Activated CD4-positive, alpha-beta T cell treated with anti-CD3 and anti-CD28 coated beads, Interleukin-10, Interleukin-2, amounts not matched to agents 100 ng/mL and 50 ng/mL, durations not matched to agents 16 hours and 8 hours (primary cell): ENCODE data around the gene SP8.
"Not testable (repeated sequence)": the region's sequence is repeated elsewhere in the genome, so short reads cannot be mapped to it uniquely, and the experiment has no call there.

Experiments used
- DNase-seq: peaks from one replicate; pipeline ENCODE4 v3.0.0-alpha.2; 2020

The SP8 gene

GRCh38 chr7:20786779-20787659 is at the start of gene SP8:
SP8 (minus strand) TSS chr7:20786886; CDS start chr7:20786798, 88 bp downstream.
- peak; percentile 34 for DNase-seq

DNA sequence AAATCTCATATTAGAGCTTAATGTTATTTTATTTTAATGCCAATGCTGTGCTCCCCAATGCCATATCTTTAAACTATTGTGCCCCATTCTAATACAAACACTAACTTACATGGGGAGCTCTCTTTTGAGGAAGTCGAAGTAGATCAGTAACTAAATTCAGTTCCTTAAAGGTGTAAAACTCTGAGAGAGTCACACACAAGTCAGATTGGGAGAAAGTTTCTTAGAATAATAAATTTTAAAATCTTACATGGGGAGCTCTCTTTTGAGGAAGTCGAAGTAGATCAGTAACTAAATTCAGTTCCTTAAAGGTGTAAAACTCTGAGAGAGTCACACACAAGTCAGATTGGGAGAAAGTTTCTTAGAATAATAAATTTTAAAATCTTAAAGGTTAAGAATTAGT is 49.7 kb upstream of the SP8 start:
- DNase-seq, result not testable (repeated sequence)

DNA sequence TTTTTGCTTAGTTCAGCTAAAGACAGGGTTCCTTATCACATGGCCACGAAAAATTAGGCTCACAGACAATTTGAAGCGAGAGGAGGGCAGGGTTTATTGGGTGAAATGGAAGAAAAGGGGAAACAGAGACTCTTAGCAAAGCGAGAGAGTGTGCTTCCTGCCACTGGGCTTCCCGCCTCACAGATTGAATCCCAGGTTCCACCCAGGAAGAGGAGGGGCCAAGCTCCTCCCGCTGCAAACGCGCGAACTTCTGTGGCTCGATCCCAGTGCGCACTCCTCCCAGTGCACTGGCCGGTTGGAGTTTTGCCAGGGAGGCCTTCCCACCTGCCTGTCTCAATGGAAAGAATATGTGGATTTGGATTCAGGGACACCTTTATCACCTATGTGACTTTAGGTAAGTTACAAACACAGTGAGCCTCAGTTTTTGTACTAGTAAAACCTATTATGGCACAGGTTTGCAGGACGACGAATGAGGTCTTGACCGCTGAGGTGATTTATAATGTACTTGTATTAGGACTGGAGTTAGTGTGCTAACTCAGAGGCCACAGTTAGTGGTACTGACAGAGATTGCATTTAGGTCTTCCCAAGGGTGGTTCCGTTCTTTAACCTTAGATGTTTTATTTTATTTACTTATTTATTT is 48.5 kb upstream of the SP8 start:
- no peak for DNase-seq

GRCh38 chr7:20834656-20835055 is 48.0 kb upstream of the SP8 start:
- no peak for DNase-seq

GRCh38 chr7:20831956-20832355 is 45.3 kb upstream of the SP8 start:
- no peak for DNase-seq

GRCh38 chr7:20831451-20831850 is 44.8 kb upstream of the SP8 start:
- no peak for DNase-seq

DNA sequence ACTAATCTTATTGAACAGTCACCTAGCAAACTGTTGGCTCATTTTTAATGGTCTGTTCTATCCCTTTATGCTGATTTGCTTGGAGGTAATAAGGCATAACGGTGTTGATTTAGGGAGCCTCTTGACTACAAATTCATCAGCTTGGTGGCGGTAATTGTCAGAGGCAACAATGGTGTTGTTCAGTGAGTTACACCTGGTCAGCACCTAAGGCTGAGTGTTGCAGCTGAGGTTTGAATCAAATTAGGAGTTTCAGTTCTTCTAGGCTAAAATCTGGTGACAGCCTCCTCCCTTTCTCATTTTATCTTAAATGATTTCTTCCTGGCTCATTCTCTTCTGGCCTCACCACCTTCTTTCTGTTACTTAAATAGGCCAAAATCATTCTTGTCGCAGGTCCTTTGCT is 42.3 kb upstream of the SP8 start:
- no peak for DNase-seq

- DNase-seq, result no peak
Observed at GRCh38 chr7:20827172-20827571, 40.5 kb upstream of the SP8 start.

- DNase-seq, result no peak
Observed at GRCh38 chr7:20826243-20826642, 39.6 kb upstream of the SP8 start.

- DNase-seq, result no peak
Observed at GRCh38 chr7:20825555-20825954, 38.9 kb upstream of the SP8 start.

- not testable (repeated sequence) for DNase-seq
Observed at GRCh38 chr7:20821390-20821789, 34.7 kb upstream of the SP8 start.

GRCh38 chr7:20816372-20816959 is 29.8 kb upstream of the SP8 start:
- DNase-seq, result no peak

DNA sequence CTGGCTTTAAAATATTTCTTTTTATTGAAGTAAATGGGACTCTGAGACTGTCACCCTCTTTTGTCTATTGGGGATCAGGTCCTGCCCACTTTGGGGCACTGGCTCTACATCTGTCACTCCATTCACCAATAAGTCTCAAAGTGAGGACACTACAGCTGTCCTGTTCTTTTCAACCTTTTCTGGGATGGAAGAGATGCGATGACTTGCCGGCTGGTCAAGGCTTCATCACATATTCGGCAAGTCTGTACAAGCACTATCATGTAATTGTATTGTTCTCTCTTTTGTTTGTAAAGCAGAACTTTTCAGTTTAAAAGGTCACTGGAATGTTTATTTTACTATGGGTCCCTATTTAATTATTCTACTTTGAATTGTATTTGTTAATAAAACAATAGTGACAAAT is 17.7 kb upstream of the SP8 start:
- DNase-seq, result no peak

- DNase-seq, result no peak
Observed at GRCh38 chr7:20799566-20800366, 13.1 kb upstream of the SP8 start.

DNA sequence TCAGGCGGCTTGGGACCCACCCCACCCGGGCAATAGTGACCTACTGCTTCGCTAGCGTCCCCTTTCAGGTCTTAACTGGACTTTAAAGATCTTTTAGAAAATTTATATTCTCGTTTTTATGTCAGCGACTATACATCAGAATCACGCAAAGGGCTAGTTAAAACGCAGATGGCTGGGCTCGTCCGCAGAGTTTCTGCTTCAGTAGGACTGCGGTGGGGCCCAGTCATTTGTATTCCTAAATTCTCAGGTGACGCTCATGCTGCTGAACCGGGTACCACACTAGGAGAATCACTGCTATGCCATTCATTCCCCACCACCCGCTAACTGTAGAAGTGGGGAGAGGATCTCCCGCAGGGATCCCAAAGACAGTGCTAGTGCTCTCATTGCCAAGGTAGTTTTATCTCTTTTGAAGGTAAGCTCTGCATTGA is 12.0 kb upstream of the SP8 start:
- DNase-seq, result no peak

- peak; percentile 28 for DNase-seq
Observed at GRCh38 chr7:20798081-20798693, 11.5 kb upstream of the SP8 start.

GRCh38 chr7:20797462-20798080 is 10.9 kb upstream of the SP8 start:
- DNase-seq, result peak; percentile 34

DNA sequence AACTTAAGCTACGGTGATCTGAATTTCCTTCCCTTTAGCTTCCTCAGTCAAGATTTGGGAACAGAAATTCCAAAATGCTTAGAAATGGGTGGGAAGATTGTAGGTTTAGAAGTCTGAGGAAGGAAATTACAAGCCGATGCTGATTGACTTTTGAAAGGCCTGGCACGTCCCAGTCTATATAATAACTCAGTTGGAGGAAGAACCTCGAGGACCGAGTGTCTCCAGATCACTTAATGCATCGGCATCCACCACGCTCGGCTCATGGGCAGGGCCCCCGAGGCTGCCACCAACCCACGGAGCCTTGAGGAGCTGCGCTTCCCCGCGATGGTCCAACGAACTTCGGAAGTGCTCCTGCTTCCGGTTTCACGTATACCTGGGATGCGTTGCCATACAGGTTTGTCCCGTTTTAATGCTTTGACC is 10.4 kb upstream of the SP8 start:
- DNase-seq, result no peak

DNA sequence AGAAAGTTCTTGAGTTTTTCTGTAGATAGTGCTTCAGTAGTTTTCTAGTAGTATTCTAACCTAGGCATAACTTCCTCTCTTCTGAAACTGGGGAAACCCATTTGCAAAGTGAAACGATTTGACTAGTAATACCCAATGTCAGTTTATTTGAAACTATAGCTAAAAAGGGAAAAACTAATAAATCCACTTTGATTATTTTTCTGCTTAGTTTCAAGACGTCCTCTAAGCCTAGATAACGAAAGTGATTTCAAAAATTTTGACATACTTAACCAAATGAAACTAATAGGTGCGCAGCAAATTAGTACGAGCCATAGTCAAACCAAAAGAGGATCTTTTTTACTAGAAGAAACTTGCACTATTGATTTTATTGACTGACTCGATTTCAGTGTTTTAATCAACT is 9.8 kb upstream of the SP8 start:
- DNase-seq, result no peak

DNA sequence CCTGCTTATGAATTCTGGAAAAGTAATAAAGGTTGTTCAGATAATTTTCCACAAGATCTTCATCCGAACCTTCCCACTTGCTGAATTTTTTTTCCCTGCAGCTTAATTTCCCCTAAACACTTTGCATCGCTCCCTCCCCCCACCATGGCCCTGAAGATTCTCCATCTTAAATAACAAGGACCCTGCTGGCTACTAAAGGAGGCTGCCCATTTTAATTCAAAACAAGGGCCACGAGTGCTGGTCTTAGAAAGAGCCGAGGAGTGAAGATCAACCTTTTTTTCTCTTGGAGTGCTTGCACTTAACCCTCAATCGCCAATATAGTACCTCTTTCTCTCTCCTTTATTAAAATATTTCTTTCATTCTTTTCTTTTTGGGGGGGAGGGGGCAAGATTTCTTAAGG is 9.2 kb upstream of the SP8 start:
- no peak for DNase-seq

- no peak for DNase-seq
Observed at GRCh38 chr7:20795361-20795760, 8.7 kb upstream of the SP8 start.

- no peak for DNase-seq
Observed at GRCh38 chr7:20794676-20795075, 8.0 kb upstream of the SP8 start.
